Neural progenitor cell (in vitro differentiated cells): ENCODE data around the gene MYLK2. TPM values are rescaled to one million over a fixed set of nuclear protein-coding genes. Genes with fewer than 3 reads are reported as not detected.

ENCODE experiments used
- DNase-seq: peaks from one replicate; pipeline ENCODE4 v3.0.0-alpha.2; 2016; ENCODE audit warnings: low spot score
- H2AFZ ChIP-seq: fragments of 200-600 bp; sonication (generic); replicated peaks from 2 replicates; pipeline ENCODE4 v1.6.1; 2016; ENCODE audit warnings: antibody characterized with exemption
- H3F3A ChIP-seq: fragments of 200-600 bp; sonication (generic); 2 replicates; pipeline ENCODE4 v1.6.1; 2016; ENCODE audit warnings: antibody characterized with exemption, low read depth
- H3K27ac ChIP-seq: fragments of 200-600 bp; sonication (generic); 2 replicates; pipeline ENCODE4 v1.5.1; 2016; ENCODE audit warnings: mild to moderate bottlenecking
- H3K27me3 ChIP-seq: fragments of 200-600 bp; sonication (generic); 2 replicates; pipeline ENCODE4 v1.6.1; 2016; ENCODE audit warnings: mild to moderate bottlenecking, moderate library complexity
- H3K36me3 ChIP-seq: fragments of 200-600 bp; sonication (generic); 2 replicates; pipeline ENCODE4 v1.5.1; 2016
- H3K4me1 ChIP-seq: fragments of 200-600 bp; sonication (generic); 2 replicates; pipeline ENCODE4 v1.6.1; 2016; ENCODE audit warnings: mixed run types
- H3K4me2 ChIP-seq: fragments of 200-600 bp; sonication (generic); 2 replicates; pipeline ENCODE4 v1.6.1; 2016
- H3K4me3 ChIP-seq: fragments of 200-600 bp; sonication (generic); 2 replicates; pipeline ENCODE4 v1.5.1; 2016
- H3K79me2 ChIP-seq: fragments of 200-600 bp; sonication (generic); 2 replicates; pipeline ENCODE4 v1.6.1; 2016; ENCODE audit warnings: low read depth
- H3K9ac ChIP-seq: fragments of 200-600 bp; sonication (generic); 2 replicates; pipeline ENCODE4 v1.6.1; 2016
- H3K9me3 ChIP-seq: fragments of 200-600 bp; sonication (generic); 2 replicates; pipeline ENCODE4 v1.5.1; 2016; ENCODE audit warnings: low read depth
- H4K20me1 ChIP-seq: fragments of 200-600 bp; sonication (generic); 2 replicates; pipeline ENCODE4 v1.6.1; 2016; ENCODE audit warnings: low read depth
- H3K27ac Mint-ChIP-seq: 3 replicates; pipeline ENCODE4 v1.8.0; 2021; ENCODE audit warnings: mixed read lengths
- H3K27me3 Mint-ChIP-seq: 2 replicates; pipeline ENCODE4 v1.8.0; 2022; ENCODE audit warnings: low read depth, mild to moderate bottlenecking, inconsistent platforms, moderate library complexity, mixed read lengths; ENCODE audit not compliant: insufficient read depth
- H3K36me3 Mint-ChIP-seq: 3 replicates; pipeline ENCODE4 v1.8.0; 2021; ENCODE audit warnings: mixed read lengths
- H3K4me1 Mint-ChIP-seq: 3 replicates; pipeline ENCODE4 v1.8.0; 2021; ENCODE audit warnings: mixed read lengths
- H3K4me3 Mint-ChIP-seq: 3 replicates; pipeline ENCODE4 v1.8.0; 2021; ENCODE audit warnings: mild to moderate bottlenecking, moderate library complexity, mixed read lengths
- H3K9me3 Mint-ChIP-seq: 3 replicates; pipeline ENCODE4 v1.8.0; 2020; ENCODE audit warnings: mixed read lengths
- EZH2 ChIP-seq: fragments of 200-600 bp; sonication (generic); IDR thresholded peaks from 2 replicates; pipeline ENCODE4 v1.6.1; 2017; ENCODE audit warnings: antibody characterized with exemption, mild to moderate bottlenecking, moderate library complexity
- EZH2phosphoT487 ChIP-seq: fragments of 200-600 bp; sonication (generic); IDR thresholded peaks from 2 replicates; pipeline ENCODE4 v1.6.1; 2017; ENCODE audit warnings: antibody characterized with exemption
- total RNA-seq: library from RNA; depleted of rRNA; stranded (reverse); fragments of >200 nt; gene quantifications from 2 replicates; pipeline ENCODE4 v1.2.3, GENCODE V29; 2015; ENCODE audit warnings: low replicate concordance
- TF ChIP-seq, protein P1 (sequence below): fragments of 200-600 bp; sonication (generic); IDR thresholded peaks from 2 replicates; pipeline ENCODE4 v1.5.1; 2017; ENCODE audit warnings: antibody characterized with exemption, mild to moderate bottlenecking

Gene MYLK2
- total RNA-seq: 0.22 TPM in 1 of 2 replicates, not detected in the other

DNA sequence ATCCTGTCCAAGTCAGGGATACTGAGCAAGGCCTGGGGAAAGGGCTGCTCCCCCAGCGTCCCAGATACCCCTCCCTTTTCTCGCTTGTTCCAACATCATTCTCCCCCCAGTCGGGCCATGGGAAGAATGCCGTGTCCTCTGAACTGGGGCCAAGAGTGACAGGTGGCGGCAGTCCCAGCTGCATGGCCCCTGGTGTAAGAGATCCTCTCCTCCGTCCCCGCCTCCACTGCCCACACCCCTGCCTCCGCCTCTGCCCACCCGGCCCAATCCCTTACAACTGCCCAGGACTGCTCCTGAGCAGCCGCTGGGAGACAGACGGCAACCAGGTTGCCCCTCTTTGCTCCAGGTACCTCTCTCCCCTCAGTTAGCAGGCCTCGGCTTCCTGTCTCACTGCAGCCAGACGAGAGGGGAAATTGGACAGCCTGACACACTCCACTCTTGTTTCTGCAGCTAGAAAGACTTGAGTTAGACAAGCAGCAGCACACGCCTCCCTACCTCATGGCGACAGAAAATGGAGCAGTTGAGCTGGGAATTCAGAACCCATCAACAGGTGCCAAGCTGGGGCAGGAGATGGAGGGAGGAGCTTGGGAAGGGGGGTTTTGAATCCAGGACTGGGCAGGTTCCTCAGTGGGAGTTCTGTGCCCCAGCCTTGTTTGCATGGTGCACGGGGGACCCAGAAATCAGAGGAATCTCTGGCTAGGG, at the start of gene MYLK2:
TSS of gene MYLK2 (plus strand) at position 274 of the 702 bp plus-strand sequence. CDS start at position 499, 225 bp downstream.
- Histone ChIP-seq H3K27ac (no peak within 1 kb of the TSS), H3K4me2 (no peak within 1 kb of the TSS), H3K4me3 (no peak within 1 kb of the TSS), H4K20me1 (no peaks in the 10 kb centered on the region), H2AFZ (no peak within 1 kb of the TSS), H3K9ac (no peak within 1 kb of the TSS), H3K79me2 (no peaks in the 10 kb centered on the region), H3K9me3 (no peaks in the 10 kb centered on the region), H3K36me3 (no peaks in the 10 kb centered on the region), H3K4me1 (peaks cover 6% of the 10 kb centered on the region), H3F3A (peaks cover 6% of the 10 kb centered on the region), H3K27me3 (no peaks in the 10 kb centered on the region)
- Mint-ChIP-seq H3K27ac (no peak within 1 kb of the TSS), H3K27me3 (no peaks in the 10 kb centered on the region), H3K36me3 (no peaks in the 10 kb centered on the region), H3K4me3 (no peak within 1 kb of the TSS), H3K4me1 (peaks cover 17% of the 10 kb centered on the region), H3K9me3 (no peaks in the 10 kb centered on the region)
- TF ChIP-seq, protein P1, sequence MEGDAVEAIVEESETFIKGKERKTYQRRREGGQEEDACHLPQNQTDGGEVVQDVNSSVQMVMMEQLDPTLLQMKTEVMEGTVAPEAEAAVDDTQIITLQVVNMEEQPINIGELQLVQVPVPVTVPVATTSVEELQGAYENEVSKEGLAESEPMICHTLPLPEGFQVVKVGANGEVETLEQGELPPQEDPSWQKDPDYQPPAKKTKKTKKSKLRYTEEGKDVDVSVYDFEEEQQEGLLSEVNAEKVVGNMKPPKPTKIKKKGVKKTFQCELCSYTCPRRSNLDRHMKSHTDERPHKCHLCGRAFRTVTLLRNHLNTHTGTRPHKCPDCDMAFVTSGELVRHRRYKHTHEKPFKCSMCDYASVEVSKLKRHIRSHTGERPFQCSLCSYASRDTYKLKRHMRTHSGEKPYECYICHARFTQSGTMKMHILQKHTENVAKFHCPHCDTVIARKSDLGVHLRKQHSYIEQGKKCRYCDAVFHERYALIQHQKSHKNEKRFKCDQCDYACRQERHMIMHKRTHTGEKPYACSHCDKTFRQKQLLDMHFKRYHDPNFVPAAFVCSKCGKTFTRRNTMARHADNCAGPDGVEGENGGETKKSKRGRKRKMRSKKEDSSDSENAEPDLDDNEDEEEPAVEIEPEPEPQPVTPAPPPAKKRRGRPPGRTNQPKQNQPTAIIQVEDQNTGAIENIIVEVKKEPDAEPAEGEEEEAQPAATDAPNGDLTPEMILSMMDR: no peak
- TF ChIP-seq EZH2 (no peak), EZH2phosphoT487 (no peak)
- DNase-seq: no peak

DNA sequence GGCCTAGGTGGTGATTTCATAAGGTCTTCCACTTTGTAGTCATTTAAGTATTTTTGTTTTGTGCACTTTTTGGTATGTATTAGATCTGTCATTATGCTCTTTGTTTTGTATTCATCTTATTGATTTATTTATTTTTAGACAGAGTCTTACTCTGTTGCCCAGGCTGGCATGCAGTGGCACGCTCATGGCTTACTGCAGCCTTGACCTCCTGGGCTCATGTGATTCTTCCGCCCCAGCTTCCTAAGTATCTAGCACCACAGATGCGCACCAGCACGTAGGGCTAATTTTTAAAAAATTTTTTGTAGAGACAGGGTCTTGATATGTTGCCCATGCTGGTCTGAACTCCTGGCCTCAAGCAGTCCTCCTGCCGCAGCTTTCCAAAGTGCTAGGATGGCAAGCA, 49.5 kb upstream of the MYLK2 start:
- Mint-ChIP-seq H3K27ac (no peak overlapping the region), H3K9me3 (no peaks in the 10 kb centered on the region), H3K27me3 (peaks cover 4% of the 10 kb centered on the region), H3K36me3 (peaks cover 43% of the 10 kb centered on the region), H3K4me1 (no peaks in the 10 kb centered on the region), H3K4me3 (no peak overlapping the region)
- H3K4me1 ChIP-seq: no peaks in the 10 kb centered on the region
- H3K9ac ChIP-seq: no peak overlapping the region
- DNase-seq: no peak
- no peak overlapping the region for H3K4me2 ChIP-seq
- no peaks in the 10 kb centered on the region for H3F3A ChIP-seq
- H3K9me3 ChIP-seq: no peaks in the 10 kb centered on the region
- no peaks in the 10 kb centered on the region for H3K27me3 ChIP-seq
- H3K27ac ChIP-seq: no peak overlapping the region
- H2AFZ ChIP-seq: no peak overlapping the region
- H4K20me1 ChIP-seq: peaks cover 16% of the 10 kb centered on the region
- TF ChIP-seq EZH2 (no peak), EZH2phosphoT487 (no peak)
- TF ChIP-seq, protein P1: no peak
- H3K4me3 ChIP-seq: no peak overlapping the region
- H3K36me3 ChIP-seq: peaks cover 33% of the 10 kb centered on the region
- H3K79me2 ChIP-seq: peaks cover 21% of the 10 kb centered on the region

DNA sequence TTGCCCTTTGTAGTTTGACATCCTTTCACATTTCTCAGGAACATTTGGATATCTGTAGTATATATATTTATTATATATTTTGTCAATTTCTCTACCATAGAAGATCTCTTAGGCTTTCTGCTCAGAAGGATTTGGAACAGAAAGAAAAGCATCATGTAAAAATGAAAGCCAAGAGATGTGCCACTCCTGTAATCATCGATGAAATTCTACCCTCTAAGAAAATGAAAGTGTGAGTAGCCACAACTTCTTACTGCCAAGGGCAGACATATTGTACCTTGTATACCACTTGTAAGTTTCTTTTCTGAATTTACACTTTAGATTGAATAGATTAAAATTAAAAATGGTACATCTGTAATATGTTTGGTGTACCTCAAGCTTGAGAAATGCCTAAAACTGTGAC, 48.9 kb upstream of the MYLK2 start:
- H3K27ac Mint-ChIP-seq: no peak overlapping the region
- Histone ChIP-seq H3K9me3 (no peaks in the 10 kb centered on the region), H3K4me3 (no peak overlapping the region), H4K20me1 (peaks cover 13% of the 10 kb centered on the region), H3K9ac (no peak overlapping the region), H3K4me1 (no peaks in the 10 kb centered on the region), H3K79me2 (peaks cover 17% of the 10 kb centered on the region), H3K4me2 (no peak overlapping the region), H3F3A (no peaks in the 10 kb centered on the region), H2AFZ (no peak overlapping the region), H3K27ac (no peak overlapping the region), H3K36me3 (peaks cover 33% of the 10 kb centered on the region), H3K27me3 (no peaks in the 10 kb centered on the region)
- H3K27me3 Mint-ChIP-seq: peaks cover 4% of the 10 kb centered on the region
- TF ChIP-seq EZH2: no peak
- TF ChIP-seq, protein P1: no peak
- no peak for TF ChIP-seq EZH2phosphoT487
- H3K36me3 Mint-ChIP-seq: peaks cover 45% of the 10 kb centered on the region
- no peak overlapping the region for H3K4me3 Mint-ChIP-seq
- DNase-seq: no peak
- no peaks in the 10 kb centered on the region for H3K4me1 Mint-ChIP-seq
- no peaks in the 10 kb centered on the region for H3K9me3 Mint-ChIP-seq
